K562 (cell line): ENCODE results near the gene VWA7. TPM values are rescaled to one million over a fixed set of nuclear protein-coding genes. Genes with fewer than 3 reads are reported as not detected.

Experiments used
- ATAC-seq: fragments of 200-7000 bp; cut with Tn5 transposase; 3 replicates; pipeline ENCODE4 v1.9.1; 2020; ENCODE audit warnings: moderate library complexity
- BruUV-seq: library from RNA; stranded (reverse); fragments of 400-500 nt; replicated peaks from 2 replicates; lab custom pipeline; 2021; lab: Mats Ljungman, UMichigan
- CTCF ChIA-PET: fragments of 300-600 bp; formaldehyde crosslinking; extraction: SDS; loops from one replicate; lab custom pipeline; 2021; ENCODE audit warnings: low intra/inter-chr PET ratio; lab: Yijun Ruan, JAX
- POLR2A ChIA-PET: fragments of 300-600, 350-650 bp; sonication (Branson Sonifier 250); formaldehyde crosslinking; extraction: SDS; loops from one replicate; lab custom pipeline; 2021; ENCODE audit warnings: antibody characterized with exemption, inconsistent platforms; lab: Yijun Ruan, JAX
- DNase-seq, 4 experiments: peaks; one replicate each; pipeline versions ENCODE4 v3.0.0 to v3.0.0-alpha.2; 2011 to 2018; ENCODE audit warnings: low spot score in 3 of 4, mixed read lengths in 3 of 4; ENCODE audit errors: extremely low read depth in 1 of 4
- FAIRE-seq: peaks from 2 replicates; lab custom pipeline; 2011; peaks lifted over from hg19 to GRCh38; lab: Jason Lieb, UNC
- H2AFZ ChIP-seq: 2 replicates; pipeline ENCODE4 v1.6.0; 2011; ENCODE audit warnings: low read depth, low read length, control low read depth, inconsistent platforms
- H3K27ac ChIP-seq: fragments of 200-600 bp; 3 replicates; pipeline ENCODE4 v1.8.0; 2011; ENCODE audit warnings: low read depth, mild to moderate bottlenecking, control low read depth, inconsistent platforms, low read length, moderate library complexity, mixed read lengths; ENCODE audit errors: extremely low read depth
- H3K27me3 ChIP-seq, 2 experiments: fragments of 300-600 bp in 1 of 2; 2 replicates in 1 of 2; 3 replicates in 1 of 2; pipeline versions ENCODE4 v1.6.0 to v1.8.0; 2011; ENCODE audit warnings: inconsistent platforms in 2 of 2, low read length in 2 of 2, mild to moderate bottlenecking in 1 of 2, mixed read lengths in 1 of 2, moderate library complexity in 1 of 2; ENCODE audit not compliant: control insufficient read depth in 2 of 2, insufficient read depth in 2 of 2
- H3K36me3 ChIP-seq: fragments of 300-600 bp; 3 replicates; pipeline ENCODE4 v1.8.0; 2011; ENCODE audit warnings: mild to moderate bottlenecking, low read length, inconsistent platforms; ENCODE audit not compliant: control insufficient read depth, insufficient read depth
- H3K4me1 ChIP-seq, 2 experiments: fragments of 200-600 bp in 1 of 2; replicated peaks in 1 of 2; 2 replicates in 1 of 2; 3 replicates in 1 of 2; pipeline versions ENCODE4 v1.5.1 to v1.8.0; 2011; ENCODE audit warnings: inconsistent platforms in 2 of 2, low read length in 2 of 2, mild to moderate bottlenecking in 1 of 2, mixed read lengths in 1 of 2, moderate library complexity in 1 of 2; ENCODE audit not compliant: control insufficient read depth in 2 of 2, insufficient read depth in 2 of 2
- H3K4me2 ChIP-seq: 2 replicates; pipeline ENCODE4 v1.6.1; 2011; ENCODE audit warnings: low read length, control low read depth, inconsistent platforms, mixed read lengths; ENCODE audit not compliant: insufficient read depth
- H3K4me3 ChIP-seq: fragments of 200-600 bp; sonication (generic), shearing (Covaris generic); 2 replicates; pipeline ENCODE4 v1.5.1; 2016; ENCODE audit warnings: control low read depth, inconsistent platforms
- H3K79me2 ChIP-seq: fragments of 200-600 bp; 3 replicates; pipeline ENCODE4 v1.8.0; 2011; ENCODE audit warnings: low read length, inconsistent platforms; ENCODE audit not compliant: control insufficient read depth, insufficient read depth
- H3K9ac ChIP-seq, 2 experiments: 2 replicates each; pipeline versions ENCODE4 v1.6.0 to v1.6.1; 2011; ENCODE audit warnings: low read depth in 2 of 2, low read length in 2 of 2, control low read depth in 1 of 2, inconsistent platforms in 1 of 2, mild to moderate bottlenecking in 1 of 2, mixed read lengths in 1 of 2; ENCODE audit not compliant: insufficient read depth in 1 of 2
- H3K9me1 ChIP-seq: one replicate; pipeline ENCODE4 v1.6.0; 2011; ENCODE audit warnings: inconsistent platforms, mild to moderate bottlenecking, low read length, moderate library complexity; ENCODE audit not compliant: control insufficient read depth, insufficient read depth
- H3K9me3 ChIP-seq: replicated peaks from 2 replicates; pipeline ENCODE4 v1.5.1; 2011; ENCODE audit warnings: low read depth, low read length, inconsistent platforms; ENCODE audit not compliant: control insufficient read depth, insufficient read depth
- H4K20me1 ChIP-seq: replicated peaks from 2 replicates; pipeline ENCODE4 v1.6.1; 2011; ENCODE audit warnings: low read length, inconsistent platforms, mixed read lengths; ENCODE audit not compliant: control insufficient read depth, insufficient read depth
- HMBOX1 ChIP-seq: sonication (generic); IDR thresholded peaks from 2 replicates; pipeline ENCODE4 v1.6.1; 2016
- MAFG ChIP-seq: fragments of 450-650 bp; conservative IDR thresholded peaks from 2 replicates; pipeline ENCODE4 v1.6.1; 2016; ENCODE audit warnings: missing genetic modification characterization, missing compliant biosample characterization
- NBN ChIP-seq: fragments of 450-650 bp; IDR thresholded peaks from 2 replicates; pipeline ENCODE4 v1.6.1; 2016; ENCODE audit warnings: low read depth, mild to moderate bottlenecking
- PHB2 ChIP-seq: fragments of 450-650 bp; IDR thresholded peaks from 2 replicates; pipeline ENCODE4 v1.6.1; 2017; ENCODE audit warnings: low read depth
- ZBTB7A ChIP-seq: IDR thresholded peaks from 2 replicates; pipeline ENCODE4 v1.6.1; 2011; ENCODE audit warnings: low read depth, mild to moderate bottlenecking, low read length, moderate library complexity, borderline replicate concordance; ENCODE audit not compliant: control insufficient read depth
- WGBS: fragments of 100-300 bp; shearing (Covaris generic); methylation state at CpG from one replicate; pipeline ENCODE4 v1.1.6; 2016; ENCODE audit warnings: low coverage, mixed read lengths; ENCODE audit not compliant: insufficient coverage; ENCODE audit errors: missing lambda C conversion rate; 5-methylcytosine and 5-hydroxymethylcytosine counted together
- in situ Hi-C: fragments of 300-500 bp; cut with MboI; formaldehyde crosslinking; loops from 4 replicates; pipeline ENCODE4 v1.15.0; 2018; ENCODE audit warnings: inconsistent platforms, mixed read lengths
- intact Hi-C: fragments of 100-400 bp; cut with micrococcal nuclease; formaldehyde crosslinking; loops from 2 replicates; pipeline ENCODE4 v1.14.2; 2022
- polyA plus RNA-seq, 8 experiments: library from polyadenylated mRNA; depleted of rRNA in 4 of 8; stranded (reverse) in 5 of 8; unstranded in 3 of 8; fragments of >200 nt; fragmentation: Nextera tagmentation in 2 of 8; fragmentation: Illumina TruSeq in 1 of 8; extraction: Ambion mirVana in 2 of 8; extraction: Trizol in 1 of 8; gene quantifications; 2 replicates each; pipeline versions ENCODE4 v1.2.1 to v1.2.3, GENCODE V29; 2011 to 2014; ENCODE audit warnings: inconsistent platforms in 1 of 8, missing spikeins in 1 of 8
- total RNA-seq, 7 experiments: library from RNA; depleted of rRNA in 6 of 7; stranded (reverse); fragments of >200 nt in 6 of 7; fragmentation: Illumina TruSeq in 2 of 7; extraction: Trizol in 2 of 7; gene quantifications; 2 replicates each; pipeline versions ENCODE4 v1.2.1 to v1.2.3, GENCODE V29; 2011 to 2021; ENCODE audit warnings: low replicate concordance in 1 of 7
- TF ChIP-seq, protein P1 (sequence below): fragments of 250-450 bp; sonication (Bioruptor Pico); IDR thresholded peaks from 2 replicates; pipeline ENCODE4 v1.8.0; 2022; ENCODE audit warnings: moderate library complexity, mild to moderate bottlenecking, inconsistent platforms
- TF ChIP-seq, protein P2 (sequence below): fragments of 450-650 bp; IDR thresholded peaks from 2 replicates; pipeline ENCODE4 v1.6.1; 2018; ENCODE audit not compliant: partially characterized antibody

Gene VWA7
- total and polyA plus RNA-seq, 9 of the 15 experiments (the other 6 are each of a cell fraction or from before 2014, with no cell fraction given), result 0.18 to 2.9 (median 0.95) TPM

- no peak for TF ChIP-seq NBN
- TF ChIP-seq HMBOX1, result no peak
- TF ChIP-seq, protein P1, sequence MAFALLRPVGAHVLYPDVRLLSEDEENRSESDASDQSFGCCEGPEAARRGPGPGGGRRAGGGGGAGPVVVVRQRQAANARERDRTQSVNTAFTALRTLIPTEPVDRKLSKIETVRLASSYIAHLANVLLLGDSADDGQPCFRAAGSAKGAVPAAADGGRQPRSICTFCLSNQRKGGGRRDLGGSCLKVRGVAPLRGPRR (CRISPR knock-in tag), result no peak
- TF ChIP-seq, protein P2, sequence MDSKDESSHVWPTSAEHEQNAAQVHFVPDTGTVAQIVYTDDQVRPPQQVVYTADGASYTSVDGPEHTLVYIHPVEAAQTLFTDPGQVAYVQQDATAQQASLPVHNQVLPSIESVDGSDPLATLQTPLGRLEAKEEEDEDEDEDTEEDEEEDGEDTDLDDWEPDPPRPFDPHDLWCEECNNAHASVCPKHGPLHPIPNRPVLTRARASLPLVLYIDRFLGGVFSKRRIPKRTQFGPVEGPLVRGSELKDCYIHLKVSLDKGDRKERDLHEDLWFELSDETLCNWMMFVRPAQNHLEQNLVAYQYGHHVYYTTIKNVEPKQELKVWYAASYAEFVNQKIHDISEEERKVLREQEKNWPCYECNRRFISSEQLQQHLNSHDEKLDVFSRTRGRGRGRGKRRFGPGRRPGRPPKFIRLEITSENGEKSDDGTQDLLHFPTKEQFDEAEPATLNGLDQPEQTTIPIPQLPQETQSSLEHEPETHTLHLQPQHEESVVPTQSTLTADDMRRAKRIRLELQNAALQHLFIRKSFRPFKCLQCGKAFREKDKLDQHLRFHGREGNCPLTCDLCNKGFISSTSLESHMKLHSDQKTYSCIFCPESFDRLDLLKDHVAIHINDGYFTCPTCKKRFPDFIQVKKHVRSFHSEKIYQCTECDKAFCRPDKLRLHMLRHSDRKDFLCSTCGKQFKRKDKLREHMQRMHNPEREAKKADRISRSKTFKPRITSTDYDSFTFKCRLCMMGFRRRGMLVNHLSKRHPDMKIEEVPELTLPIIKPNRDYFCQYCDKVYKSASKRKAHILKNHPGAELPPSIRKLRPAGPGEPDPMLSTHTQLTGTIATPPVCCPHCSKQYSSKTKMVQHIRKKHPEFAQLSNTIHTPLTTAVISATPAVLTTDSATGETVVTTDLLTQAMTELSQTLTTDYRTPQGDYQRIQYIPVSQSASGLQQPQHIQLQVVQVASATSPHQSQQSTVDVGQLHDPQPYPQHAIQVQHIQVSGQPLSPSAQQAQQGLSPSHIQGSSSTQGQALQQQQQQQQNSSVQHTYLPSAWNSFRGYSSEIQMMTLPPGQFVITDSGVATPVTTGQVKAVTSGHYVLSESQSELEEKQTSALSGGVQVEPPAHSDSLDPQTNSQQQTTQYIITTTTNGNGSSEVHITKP, result peak; percentile 86
- TF ChIP-seq MAFG, result no peak
- TF ChIP-seq PHB2, result no peak
- 0 out of 2 replicates have a peak, but pooled peaks have one; percentile 14 for TF ChIP-seq ZBTB7A
- H3K4me1 ChIP-seq, result peaks cover 17 to 44% of the 10 kb centered on the region in 2 experiments
- 0 out of 3 replicates have a peak overlapping the region, but pooled peaks have one; percentile 28 for H3K27ac ChIP-seq
- peaks cover 59% of the 10 kb centered on the region for H3K79me2 ChIP-seq
- peaks cover 70% of the 10 kb centered on the region for H3K36me3 ChIP-seq
- intact Hi-C loops, result no loop called here
- FAIRE-seq (no peak), ATAC-seq (no peak), DNase-seq (peak in 3 of 4 experiments; percentile 17 to 18 (median 17))
- WGBS, result 81% methylated on average over 3 of the region's 3 CpGs
- H3K9ac ChIP-seq, result peak overlapping the region in 1 of 2 experiments; percentile 80; a peak in 2 of 4 replicates
- ChIA-PET POLR2A (interaction anchor here (0.6 to 4.8 kb wide), 14 partner anchors 13 to 1061 kb away, joined by 3 to 47 read pairs (median 4); partner anchors contain the start of genes GPANK1, HSPA1A, HSPA1L and LSM2), CTCF (no interaction called here)
- H3K4me2 ChIP-seq, result no peak overlapping the region
- no peak overlapping the region for H3K4me3 ChIP-seq
- BruUV-seq, result no TSS peak
- H3K9me1 ChIP-seq, result no peaks in the 10 kb centered on the region
- H3K27me3 ChIP-seq, result no peaks in the 10 kb centered on the region
- H2AFZ ChIP-seq, result no peak overlapping the region
- H3K9me3 ChIP-seq, result no peaks in the 10 kb centered on the region
- 0 out of 2 replicates have a peak, but pooled peaks cover 3% of the 10 kb centered on the region for H4K20me1 ChIP-seq
- in situ Hi-C loops, result no loop called here
These were observed 14.9 kb upstream of the VWA7 start for GRCh38 chr6:31792090-31792374.
